A549 (cell line): ENCODE measurements around the gene IGF1R. TPM values are rescaled to one million over a fixed set of nuclear protein-coding genes. Genes with fewer than 3 reads are reported as not detected.

Experiments
- ATAC-seq, 2 experiments: fragments of 200-7000 bp in 1 of 2; fragments of >200 bp in 1 of 2; cut with Nextera tagmentation in 1 of 2; cut with Tn5 transposase in 1 of 2; 3 replicates each; pipeline versions ENCODE4 v1.8.0 to v1.9.1; 2018 to 2020; ENCODE audit warnings: mild to moderate bottlenecking in 1 of 2, moderate library complexity in 1 of 2
- CTCF ChIA-PET: fragments of 300-600 bp; sonication (Branson Sonifier 250); formaldehyde crosslinking; extraction: SDS; loops from one replicate; lab custom pipeline; 2021; ENCODE audit warnings: antibody characterized with exemption, inconsistent platforms; lab: Yijun Ruan, JAX
- POLR2A ChIA-PET: fragments of 350-600 bp; formaldehyde crosslinking; extraction: SDS; loops from one replicate; lab custom pipeline; 2021; ENCODE audit warnings: antibody characterized with exemption, inconsistent platforms; lab: Yijun Ruan, JAX
- DNase-seq, 2 experiments: peaks; one replicate each; pipeline versions ENCODE4 v3.0.0 to v3.0.0-alpha.2; 2011 to 2016; ENCODE audit warnings: low read depth in 1 of 2, low spot score in 1 of 2
- FAIRE-seq: peaks from 2 replicates; lab custom pipeline; 2011; peaks lifted over from hg19 to GRCh38; lab: Jason Lieb, UNC
- H3K27ac ChIP-seq, 2 experiments: fragments of >200 bp; sonication (Bioruptor Twin); formaldehyde crosslinking; 3 replicates each; pipeline ENCODE4 v1.5.1; 2016 to 2017
- H3K4me1 ChIP-seq: fragments of >200 bp; sonication (Bioruptor Twin); formaldehyde crosslinking; 3 replicates; pipeline ENCODE4 v1.6.1; 2016
- H3K4me2 ChIP-seq: fragments of >200 bp; sonication (Bioruptor Twin); formaldehyde crosslinking; 3 replicates; pipeline ENCODE4 v1.6.1; 2016
- H3K4me3 ChIP-seq: fragments of >200 bp; sonication (Bioruptor Twin); formaldehyde crosslinking; 3 replicates; pipeline ENCODE4 v1.5.1; 2016
- H3K9me3 ChIP-seq: fragments of >200 bp; sonication (Bioruptor Twin); formaldehyde crosslinking; 3 replicates; pipeline ENCODE4 v1.6.1; 2016
- ESRRA ChIP-seq: fragments of 150-350 bp; IDR thresholded peaks from 2 replicates; pipeline ENCODE4 v1.6.1; 2014; ENCODE audit warnings: mild to moderate bottlenecking, low read length, borderline replicate concordance
- FOSB ChIP-seq: fragments of 250-450 bp; sonication (Bioruptor Pico); IDR thresholded peaks from 2 replicates; pipeline ENCODE4 v1.5.0; 2020; ENCODE audit warnings: mild to moderate bottlenecking, moderate library complexity
- GATA3 ChIP-seq: IDR thresholded peaks from 2 replicates; pipeline ENCODE4 v1.6.1; 2012; ENCODE audit warnings: borderline replicate concordance
- HDAC2 ChIP-seq: fragments of 200-600 bp; sonication (generic); IDR thresholded peaks from 2 replicates; pipeline ENCODE4 v1.6.1; 2016
- HEYL ChIP-seq: fragments of 250-450 bp; sonication (Bioruptor Pico); IDR thresholded peaks from 2 replicates; pipeline ENCODE4 v1.8.0; 2021; ENCODE audit warnings: mild to moderate bottlenecking, moderate library complexity
- HOXA7 ChIP-seq: fragments of 250-450 bp; sonication (Bioruptor Pico); IDR thresholded peaks from 2 replicates; pipeline ENCODE4 v1.5.0; 2020; ENCODE audit warnings: mild to moderate bottlenecking, moderate library complexity
- MAZ ChIP-seq: fragments of 150-350 bp; IDR thresholded peaks from 2 replicates; pipeline ENCODE4 v1.6.1; 2014; ENCODE audit warnings: antibody characterized with exemption, low read depth, low read length, borderline replicate concordance
- NFE2L2 ChIP-seq: fragments of 150-350 bp; conservative IDR thresholded peaks from 2 replicates; pipeline ENCODE4 v1.6.1; 2014; ENCODE audit warnings: low read length
- NPAS2 ChIP-seq: fragments of 250-450 bp; sonication (Bioruptor Pico); IDR thresholded peaks from 2 replicates; pipeline ENCODE4 v1.8.0; 2022; ENCODE audit warnings: mild to moderate bottlenecking, moderate library complexity, borderline replicate concordance
- NR3C1 ChIP-seq: fragments of >200 bp; sonication (Bioruptor Twin); formaldehyde crosslinking; IDR thresholded peaks from 3 replicates; pipeline ENCODE4 v1.6.1; 2017
- PHF8 ChIP-seq: fragments of 200-600 bp; sonication (generic); IDR thresholded peaks from 2 replicates; pipeline ENCODE4 v1.6.1; 2016; ENCODE audit warnings: low read depth, mild to moderate bottlenecking, antibody characterized with exemption, moderate library complexity, borderline replicate concordance
- RAD21 ChIP-seq, 2 experiments: fragments of >200 bp in 1 of 2; sonication (Bioruptor Twin) in 1 of 2; formaldehyde crosslinking in 1 of 2; IDR thresholded peaks in 1 of 2; conservative IDR thresholded peaks in 1 of 2; 2 replicates in 1 of 2; 3 replicates in 1 of 2; pipeline ENCODE4 v1.6.1; 2012 to 2018; ENCODE audit warnings: inconsistent platforms in 1 of 2
- TP53 ChIP-seq: fragments of 250-450 bp; sonication (Bioruptor Pico); IDR thresholded peaks from 2 replicates; pipeline ENCODE4 v1.5.0; 2021; ENCODE audit warnings: mild to moderate bottlenecking, moderate library complexity
- whole genome bisulfite sequencing: methylation state at CpG from one replicate; pipeline ENCODE4 v1.1.6; 2017; ENCODE audit errors: missing lambda C conversion rate; 5-methylcytosine and 5-hydroxymethylcytosine counted together
- polyA plus RNA-seq, 4 experiments: library from polyadenylated mRNA; depleted of rRNA in 3 of 4; stranded (reverse); fragments of >200 nt; fragmentation: RNase III in 1 of 4; extraction: RNeasy Plus Mini Kit Qiagen cat#74134 plus additional on column Dnase treatment in 1 of 4; gene quantifications; 2 replicates in 3 of 4; 3 replicates in 1 of 4; pipeline ENCODE4 v1.2.3, GENCODE V29; 2011 to 2017
- TF ChIP-seq, protein P1 (sequence below): IDR thresholded peaks from 2 replicates; pipeline ENCODE4 v1.6.1; 2012; ENCODE audit warnings: low read depth, borderline replicate concordance
- TF ChIP-seq, protein P2 (sequence below): fragments of >200 bp; sonication (Bioruptor Twin); formaldehyde crosslinking; IDR thresholded peaks from 2 replicates; pipeline ENCODE4 v1.6.1; 2016
- TF ChIP-seq, protein P3 (sequence below): fragments of 150-350 bp; IDR thresholded peaks from 2 replicates; pipeline ENCODE4 v1.6.1; 2014; ENCODE audit warnings: low read depth, mild to moderate bottlenecking, low read length
- TF ChIP-seq, protein P4 (sequence below): fragments of >200 bp; sonication (Bioruptor Twin); formaldehyde crosslinking; IDR thresholded peaks from 3 replicates; pipeline ENCODE4 v1.6.1; 2016
- TF ChIP-seq, protein P5 (sequence below): IDR thresholded peaks from 2 replicates; pipeline ENCODE4 v1.6.1; 2012

IGF1R gene
- polyA plus RNA-seq, 2 of the 4 experiments (the other 2 are of a cell fraction): 42.6 to 69.5 TPM

DNA sequence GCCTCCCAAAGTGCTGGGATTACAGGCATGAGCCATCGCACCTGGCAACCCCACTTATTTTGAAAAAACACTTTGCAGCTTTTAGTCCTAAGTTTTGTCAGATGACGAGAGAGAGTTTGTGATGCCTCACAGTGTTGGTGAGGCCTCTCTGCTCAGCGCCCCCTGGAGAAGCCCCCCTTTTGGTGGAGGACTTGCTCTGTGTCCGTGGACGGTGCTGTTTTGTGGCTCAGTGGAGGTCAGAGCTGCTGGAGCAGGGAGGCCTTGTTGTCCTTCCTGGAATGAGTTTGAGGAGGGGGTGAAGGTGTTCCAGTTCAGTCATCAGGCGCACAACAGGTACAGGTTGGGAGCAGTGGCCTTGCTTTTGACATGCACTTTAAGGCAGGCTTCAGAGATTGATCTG lies 301.3 kb downstream of the IGF1R start:
- DNase-seq (no peak), ATAC-seq (no peak), FAIRE-seq (no peak)
- ChIA-PET POLR2A (no interaction called here), CTCF (interaction anchor here (0.9 to 3.7 kb wide), 10 partner anchors 10 to 431 kb away, joined by 3 to 17 read pairs (median 4); no protein-coding TSS in a partner anchor)
- H3K4me3 ChIP-seq: no peak overlapping the region
- H3K9me3 ChIP-seq: no peaks in the 10 kb centered on the region
- H3K4me2 ChIP-seq: no peak overlapping the region
- H3K4me1 ChIP-seq: no peaks in the 10 kb centered on the region
- TF ChIP-seq NR3C1 (no peak), HDAC2 (no peak), HOXA7 (CRISPR knock-in tag) (no peak), MAZ (no peak), RAD21 (conservative IDR thresholded peaks at IDR 0.05 in 1 of 2, IDR thresholded peaks at IDR 0.05 in 1 of 2) (no peak), FOSB (CRISPR knock-in tag) (no peak), NPAS2 (no peak), ESRRA (no peak), NFE2L2 (no peak), HEYL (CRISPR knock-in tag) (no peak), TP53 (CRISPR knock-in tag) (no peak), GATA3 (no peak)
- TF ChIP-seq, protein P1, sequence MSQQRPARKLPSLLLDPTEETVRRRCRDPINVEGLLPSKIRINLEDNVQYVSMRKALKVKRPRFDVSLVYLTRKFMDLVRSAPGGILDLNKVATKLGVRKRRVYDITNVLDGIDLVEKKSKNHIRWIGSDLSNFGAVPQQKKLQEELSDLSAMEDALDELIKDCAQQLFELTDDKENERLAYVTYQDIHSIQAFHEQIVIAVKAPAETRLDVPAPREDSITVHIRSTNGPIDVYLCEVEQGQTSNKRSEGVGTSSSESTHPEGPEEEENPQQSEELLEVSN: no peak
- TF ChIP-seq, protein P2, sequence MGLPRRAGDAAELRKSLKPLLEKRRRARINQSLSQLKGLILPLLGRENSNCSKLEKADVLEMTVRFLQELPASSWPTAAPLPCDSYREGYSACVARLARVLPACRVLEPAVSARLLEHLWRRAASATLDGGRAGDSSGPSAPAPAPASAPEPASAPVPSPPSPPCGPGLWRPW: no peak
- TF ChIP-seq, protein P3, sequence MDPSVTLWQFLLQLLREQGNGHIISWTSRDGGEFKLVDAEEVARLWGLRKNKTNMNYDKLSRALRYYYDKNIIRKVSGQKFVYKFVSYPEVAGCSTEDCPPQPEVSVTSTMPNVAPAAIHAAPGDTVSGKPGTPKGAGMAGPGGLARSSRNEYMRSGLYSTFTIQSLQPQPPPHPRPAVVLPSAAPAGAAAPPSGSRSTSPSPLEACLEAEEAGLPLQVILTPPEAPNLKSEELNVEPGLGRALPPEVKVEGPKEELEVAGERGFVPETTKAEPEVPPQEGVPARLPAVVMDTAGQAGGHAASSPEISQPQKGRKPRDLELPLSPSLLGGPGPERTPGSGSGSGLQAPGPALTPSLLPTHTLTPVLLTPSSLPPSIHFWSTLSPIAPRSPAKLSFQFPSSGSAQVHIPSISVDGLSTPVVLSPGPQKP: no peak
- 77% methylated on average over 6 of the region's 6 CpGs for WGBS
- no peak overlapping the region for H3K27ac ChIP-seq

DNA sequence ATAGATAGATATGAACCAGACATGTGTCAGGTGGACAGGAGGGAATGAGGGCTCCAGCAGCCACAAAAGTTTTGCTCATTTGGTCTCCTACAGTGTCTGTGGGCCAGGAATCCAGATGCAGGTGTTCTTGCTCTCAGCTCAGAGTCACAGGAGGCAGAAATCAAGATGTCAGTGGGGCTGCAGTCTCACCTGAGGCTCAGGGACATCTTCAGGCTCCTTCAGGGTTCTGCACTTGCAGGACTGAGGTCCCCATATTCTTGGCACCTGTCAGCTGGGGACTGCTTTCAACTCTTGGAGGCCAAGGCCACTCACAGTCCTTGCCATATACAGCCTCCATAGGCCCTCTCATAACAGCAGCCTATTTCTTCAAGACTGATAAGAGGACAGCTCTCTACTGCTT lies 301.9 kb downstream of the IGF1R start:
- POLR2A ChIA-PET: no interaction called here
- Histone ChIP-seq H3K9me3 (no peaks in the 10 kb centered on the region), H3K4me1 (no peaks in the 10 kb centered on the region), H3K4me3 (no peak overlapping the region), H3K27ac (no peak overlapping the region), H3K4me2 (no peak overlapping the region)
- no peak for TF ChIP-seq HDAC2
- TF ChIP-seq, protein P4, sequence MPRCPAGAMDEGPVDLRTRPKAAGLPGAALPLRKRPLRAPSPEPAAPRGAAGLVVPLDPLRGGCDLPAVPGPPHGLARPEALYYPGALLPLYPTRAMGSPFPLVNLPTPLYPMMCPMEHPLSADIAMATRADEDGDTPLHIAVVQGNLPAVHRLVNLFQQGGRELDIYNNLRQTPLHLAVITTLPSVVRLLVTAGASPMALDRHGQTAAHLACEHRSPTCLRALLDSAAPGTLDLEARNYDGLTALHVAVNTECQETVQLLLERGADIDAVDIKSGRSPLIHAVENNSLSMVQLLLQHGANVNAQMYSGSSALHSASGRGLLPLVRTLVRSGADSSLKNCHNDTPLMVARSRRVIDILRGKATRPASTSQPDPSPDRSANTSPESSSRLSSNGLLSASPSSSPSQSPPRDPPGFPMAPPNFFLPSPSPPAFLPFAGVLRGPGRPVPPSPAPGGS: no peak
- TF ChIP-seq PHF8: no peak
- no peak for TF ChIP-seq RAD21 (conservative IDR thresholded peaks at IDR 0.05 in 1 of 2, IDR thresholded peaks at IDR 0.05 in 1 of 2)
- TF ChIP-seq, protein P1: no peak
- no peak for TF ChIP-seq FOSB (CRISPR knock-in tag)
- TF ChIP-seq, protein P5, sequence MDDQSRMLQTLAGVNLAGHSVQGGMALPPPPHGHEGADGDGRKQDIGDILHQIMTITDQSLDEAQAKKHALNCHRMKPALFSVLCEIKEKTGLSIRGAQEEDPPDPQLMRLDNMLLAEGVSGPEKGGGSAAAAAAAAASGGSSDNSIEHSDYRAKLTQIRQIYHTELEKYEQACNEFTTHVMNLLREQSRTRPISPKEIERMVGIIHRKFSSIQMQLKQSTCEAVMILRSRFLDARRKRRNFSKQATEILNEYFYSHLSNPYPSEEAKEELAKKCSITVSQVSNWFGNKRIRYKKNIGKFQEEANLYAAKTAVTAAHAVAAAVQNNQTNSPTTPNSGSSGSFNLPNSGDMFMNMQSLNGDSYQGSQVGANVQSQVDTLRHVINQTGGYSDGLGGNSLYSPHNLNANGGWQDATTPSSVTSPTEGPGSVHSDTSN: no peak
- DNase-seq (no peak), FAIRE-seq (no peak), ATAC-seq (no peak)
- CTCF ChIA-PET: interaction anchor here (0.6 to 3.7 kb wide), 11 partner anchors 11 to 431 kb away, joined by 3 to 17 read pairs (median 4); no protein-coding TSS in a partner anchor
